ENCODE data around the gene SLCO2B1. TPM values are rescaled to one million over a fixed set of nuclear protein-coding genes. Genes with fewer than 3 reads are reported as not detected.

Gene SLCO2B1
- total RNA-seq, 3 donors from 2014 or later (not counting 1 experiment from before 2014, with no cell fraction given): not detected

DNA sequence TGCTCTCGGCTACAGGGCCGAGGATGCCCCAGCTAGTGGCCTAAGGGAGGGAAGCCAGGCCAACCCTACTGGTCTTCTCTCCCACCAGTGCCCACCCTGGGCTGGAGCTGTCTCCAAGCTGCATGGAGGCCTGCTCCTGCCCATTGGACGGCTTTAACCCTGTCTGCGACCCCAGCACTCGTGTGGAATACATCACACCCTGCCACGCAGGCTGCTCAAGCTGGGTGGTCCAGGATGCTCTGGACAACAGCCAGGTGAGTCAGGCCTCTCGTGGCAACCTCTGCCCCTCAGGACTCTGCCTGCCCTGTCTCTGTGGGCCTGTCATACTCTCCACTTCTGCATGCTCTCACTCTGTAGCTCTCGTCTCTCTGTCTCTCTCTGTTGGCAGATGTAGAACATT lies 45.5 kb downstream of the SLCO2B1 start:
- ATAC-seq (no peak), DNase-seq (no peak)
- Mint-ChIP-seq H3K4me1 (no peaks in the 10 kb centered on the region), H3K27ac (no peak overlapping the region), H3K9me3 (no peaks in the 10 kb centered on the region), H3K27me3 (ENCODE audit: low read depth in 2 of 2) (peaks cover 0 to 3% of the 10 kb centered on the region in 2 donors), H3K36me3 (no peaks in the 10 kb centered on the region), H3K4me3 (no peak overlapping the region)
- TF ChIP-seq, protein P1, sequence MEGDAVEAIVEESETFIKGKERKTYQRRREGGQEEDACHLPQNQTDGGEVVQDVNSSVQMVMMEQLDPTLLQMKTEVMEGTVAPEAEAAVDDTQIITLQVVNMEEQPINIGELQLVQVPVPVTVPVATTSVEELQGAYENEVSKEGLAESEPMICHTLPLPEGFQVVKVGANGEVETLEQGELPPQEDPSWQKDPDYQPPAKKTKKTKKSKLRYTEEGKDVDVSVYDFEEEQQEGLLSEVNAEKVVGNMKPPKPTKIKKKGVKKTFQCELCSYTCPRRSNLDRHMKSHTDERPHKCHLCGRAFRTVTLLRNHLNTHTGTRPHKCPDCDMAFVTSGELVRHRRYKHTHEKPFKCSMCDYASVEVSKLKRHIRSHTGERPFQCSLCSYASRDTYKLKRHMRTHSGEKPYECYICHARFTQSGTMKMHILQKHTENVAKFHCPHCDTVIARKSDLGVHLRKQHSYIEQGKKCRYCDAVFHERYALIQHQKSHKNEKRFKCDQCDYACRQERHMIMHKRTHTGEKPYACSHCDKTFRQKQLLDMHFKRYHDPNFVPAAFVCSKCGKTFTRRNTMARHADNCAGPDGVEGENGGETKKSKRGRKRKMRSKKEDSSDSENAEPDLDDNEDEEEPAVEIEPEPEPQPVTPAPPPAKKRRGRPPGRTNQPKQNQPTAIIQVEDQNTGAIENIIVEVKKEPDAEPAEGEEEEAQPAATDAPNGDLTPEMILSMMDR (IDR thresholded peaks at IDR 0.05): no peak
- no peak overlapping the region for H3K27ac ChIP-seq (ENCODE audit: low read length)
- no peak overlapping the region for H3K4me3 ChIP-seq (ENCODE audit: low read length)
- intact Hi-C loops (cut with micrococcal nuclease): no loop called here
- no peaks in the 10 kb centered on the region for H3K36me3 ChIP-seq (ENCODE audit: control insufficient read depth, insufficient read depth, low read length)
- no peaks in the 10 kb centered on the region for H3K27me3 ChIP-seq (ENCODE audit: control insufficient read depth, insufficient read depth, low read length)
- 83% methylated on average over 8 of the region's 8 CpGs for WGBS (ENCODE audit: insufficient coverage)
- H3K4me1 ChIP-seq (ENCODE audit: control insufficient read depth, insufficient read depth, low read length): no peaks in the 10 kb centered on the region
- no peaks in the 10 kb centered on the region for H3K9me3 ChIP-seq (ENCODE audit: control insufficient read depth, insufficient read depth, low read length)

DNA sequence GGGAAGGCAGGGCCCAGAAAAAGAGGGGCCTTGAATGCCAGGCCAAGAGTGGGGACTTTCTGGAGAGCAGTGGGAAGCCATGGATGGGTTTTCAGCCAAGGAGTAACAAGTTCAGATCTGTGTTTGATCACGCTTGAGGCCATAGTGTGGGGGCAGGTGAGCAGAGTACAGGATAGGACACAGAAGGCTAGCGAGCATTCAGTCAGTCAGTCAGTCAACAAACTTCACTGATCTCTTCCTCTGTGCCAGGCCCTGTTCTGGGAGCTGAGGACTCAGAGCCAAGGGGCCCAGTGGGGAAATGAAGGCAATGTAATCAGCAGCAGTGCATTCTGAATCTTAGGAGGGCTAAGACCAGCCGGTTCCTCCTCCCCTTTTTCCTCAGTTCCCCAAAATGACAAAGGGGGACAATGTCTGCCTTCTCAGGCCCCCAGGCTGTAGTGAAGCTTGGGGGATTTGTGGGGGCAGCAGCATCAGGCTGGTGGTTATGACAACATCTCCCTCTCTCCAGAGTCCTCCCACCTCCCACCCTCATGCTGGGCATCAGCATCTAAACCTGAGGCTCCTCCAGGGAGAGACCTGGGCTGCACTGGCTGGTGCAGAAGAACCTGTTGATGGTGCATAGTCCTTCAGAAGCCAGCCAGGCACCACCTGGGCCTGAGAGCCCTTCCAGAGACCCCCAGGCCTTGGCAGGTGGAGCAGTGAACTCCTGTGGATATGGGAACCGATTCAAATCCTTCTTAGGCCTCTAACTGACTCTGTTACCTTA lies 46.8 kb downstream of the SLCO2B1 start:
- WGBS (ENCODE audit: insufficient coverage): 86% methylated on average over 4 of the region's 4 CpGs
- no peaks in the 10 kb centered on the region for H3K4me1 Mint-ChIP-seq
- no peaks in the 10 kb centered on the region for H3K9me3 ChIP-seq (ENCODE audit: control insufficient read depth, insufficient read depth, low read length)
- H3K27me3 Mint-ChIP-seq (ENCODE audit: low read depth in 2 of 2): peaks cover 3 to 6% of the 10 kb centered on the region in 2 donors
- intact Hi-C loops (cut with micrococcal nuclease): no loop called here
- no peaks in the 10 kb centered on the region for H3K27me3 ChIP-seq (ENCODE audit: control insufficient read depth, insufficient read depth, low read length)
- H3K36me3 Mint-ChIP-seq: no peaks in the 10 kb centered on the region
- ATAC-seq: no peak
- no peaks in the 10 kb centered on the region for H3K4me1 ChIP-seq (ENCODE audit: control insufficient read depth, insufficient read depth, low read length)
- H3K4me3 ChIP-seq (ENCODE audit: low read length): no peak overlapping the region
- TF ChIP-seq, protein P1 (IDR thresholded peaks at IDR 0.05): no peak
- no peak overlapping the region for H3K27ac Mint-ChIP-seq
- no peaks in the 10 kb centered on the region for H3K36me3 ChIP-seq (ENCODE audit: control insufficient read depth, insufficient read depth, low read length)
- DNase-seq: no peak
- no peak overlapping the region for H3K4me3 Mint-ChIP-seq
- H3K9me3 Mint-ChIP-seq: no peaks in the 10 kb centered on the region
- H3K27ac ChIP-seq (ENCODE audit: low read length): no peak overlapping the region

DNA sequence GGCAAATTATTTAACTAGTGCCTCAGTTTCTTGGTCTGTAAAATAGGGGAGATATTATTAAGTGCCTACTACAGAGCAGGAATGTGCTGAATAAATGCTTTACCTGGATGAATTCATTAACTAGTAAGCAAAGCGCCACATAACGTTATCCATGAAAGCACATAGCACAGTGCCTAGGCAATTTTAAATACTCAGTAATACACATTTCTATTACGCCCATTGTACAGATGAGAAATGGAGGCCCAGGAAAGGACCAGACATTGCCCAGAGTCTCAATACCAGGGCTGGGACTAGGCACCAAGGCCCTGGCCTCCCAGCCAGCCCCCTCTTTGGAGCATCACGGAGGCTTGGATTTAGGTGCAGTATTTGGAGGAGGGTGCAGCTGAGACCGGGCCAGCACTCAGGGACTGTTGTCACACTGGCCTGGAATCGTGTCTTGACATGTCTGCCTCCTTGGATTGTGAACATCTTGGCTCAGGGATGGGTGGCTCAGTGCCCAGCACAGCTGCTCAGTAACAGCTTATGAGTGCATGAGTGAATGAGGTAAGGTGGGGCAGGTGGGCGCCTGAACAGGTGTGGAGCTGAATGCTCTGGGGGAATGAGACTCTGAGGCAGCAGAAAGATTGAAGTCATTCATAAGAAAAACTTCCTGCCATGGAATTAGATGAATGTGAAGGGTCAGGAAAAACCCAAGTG lies 47.5 kb downstream of the SLCO2B1 start:
- H3K27me3 ChIP-seq (ENCODE audit: control insufficient read depth, insufficient read depth, low read length): no peaks in the 10 kb centered on the region
- H3K27ac ChIP-seq (ENCODE audit: low read length): no peak overlapping the region
- 91% methylated on average over 7 of the region's 7 CpGs for WGBS (ENCODE audit: insufficient coverage)
- Mint-ChIP-seq H3K36me3 (no peaks in the 10 kb centered on the region), H3K4me1 (no peaks in the 10 kb centered on the region), H3K9me3 (no peaks in the 10 kb centered on the region), H3K4me3 (no peak overlapping the region), H3K27me3 (ENCODE audit: low read depth in 2 of 2) (peaks cover 3 to 6% of the 10 kb centered on the region in 2 donors), H3K27ac (no peak overlapping the region)
- no peak overlapping the region for H3K4me3 ChIP-seq (ENCODE audit: low read length)
- ATAC-seq (no peak), DNase-seq (no peak)
- H3K9me3 ChIP-seq (ENCODE audit: control insufficient read depth, insufficient read depth, low read length): no peaks in the 10 kb centered on the region
- TF ChIP-seq, protein P1 (IDR thresholded peaks at IDR 0.05): no peak
- no peaks in the 10 kb centered on the region for H3K4me1 ChIP-seq (ENCODE audit: control insufficient read depth, insufficient read depth, low read length)
- intact Hi-C loops (cut with micrococcal nuclease): no loop called here
- H3K36me3 ChIP-seq (ENCODE audit: control insufficient read depth, insufficient read depth, low read length): no peaks in the 10 kb centered on the region

Data from natural killer cell (primary cell).